RPMI8226 (cell line): Measurements from ENCODE around the gene PLEKHA7.
A peak's percentile ranks its signal among the peaks of the same experiment; 100 is the strongest.

ENCODE experiments used
- DNase-seq: peaks from one replicate; pipeline ENCODE4 v3.0.0-alpha.2; 2015

Gene PLEKHA7

GRCh38 chr11:16801288-16801980 lies 212.8 kb downstream of the PLEKHA7 start:
- no peak for DNase-seq

- no peak for DNase-seq
Observed at GRCh38 chr11:16800382-16800781, 213.8 kb downstream of the PLEKHA7 start.

GRCh38 chr11:16799890-16800289 lies 214.3 kb downstream of the PLEKHA7 start:
- no peak for DNase-seq

GRCh38 chr11:16799221-16799620 lies 215.0 kb downstream of the PLEKHA7 start:
- no peak for DNase-seq

- no peak for DNase-seq
Observed at GRCh38 chr11:16797776-16798175, 216.4 kb downstream of the PLEKHA7 start.

- DNase-seq, result no peak
Observed at GRCh38 chr11:16796311-16796710, 217.9 kb downstream of the PLEKHA7 start.

GRCh38 chr11:16795146-16795545 lies 219.1 kb downstream of the PLEKHA7 start:
- DNase-seq, result no peak

- DNase-seq, result no peak
Observed at GRCh38 chr11:16794047-16794818, 220.0 kb downstream of the PLEKHA7 start.

- no peak for DNase-seq
Observed at GRCh38 chr11:16793511-16793910, 220.7 kb downstream of the PLEKHA7 start.

- DNase-seq, result no peak
Observed at GRCh38 chr11:16793009-16793408, 221.2 kb downstream of the PLEKHA7 start.

GRCh38 chr11:16792426-16792825 lies 221.8 kb downstream of the PLEKHA7 start:
- DNase-seq, result no peak

- no peak for DNase-seq
Observed at GRCh38 chr11:16791191-16791961, 222.8 kb downstream of the PLEKHA7 start.

- no peak for DNase-seq
Observed at GRCh38 chr11:16790486-16791190, 223.6 kb downstream of the PLEKHA7 start.

GRCh38 chr11:16789560-16790485 lies 224.4 kb downstream of the PLEKHA7 start:
- DNase-seq, result no peak

GRCh38 chr11:16789063-16789420 lies 225.2 kb downstream of the PLEKHA7 start:
- DNase-seq, result no peak

GRCh38 chr11:16788141-16789062 lies 225.8 kb downstream of the PLEKHA7 start:
- peak; percentile 46 for DNase-seq

- no peak for DNase-seq
Observed at GRCh38 chr11:16787035-16787742, 227.0 kb downstream of the PLEKHA7 start.

- DNase-seq, result no peak
Observed at GRCh38 chr11:16786131-16786530, 228.1 kb downstream of the PLEKHA7 start.

- peak; percentile 53 for DNase-seq
Observed at GRCh38 chr11:16785520-16786128, 228.6 kb downstream of the PLEKHA7 start.

- DNase-seq, result no peak
Observed at GRCh38 chr11:16784666-16785065, 229.5 kb downstream of the PLEKHA7 start.
